Measurements from ENCODE around the gene EDIL3.

The EDIL3 gene

GRCh38 chr5:84292788-84293653 is 91.7 kb downstream of the EDIL3 start:
- in situ Hi-C loops (cut with MboI; ENCODE audit: low sequenced_read_pairs, unreplicated experiment) = no loop called here
- no peak for DNase-seq (ENCODE audit: low spot score)
- TF ChIP-seq, protein P1, sequence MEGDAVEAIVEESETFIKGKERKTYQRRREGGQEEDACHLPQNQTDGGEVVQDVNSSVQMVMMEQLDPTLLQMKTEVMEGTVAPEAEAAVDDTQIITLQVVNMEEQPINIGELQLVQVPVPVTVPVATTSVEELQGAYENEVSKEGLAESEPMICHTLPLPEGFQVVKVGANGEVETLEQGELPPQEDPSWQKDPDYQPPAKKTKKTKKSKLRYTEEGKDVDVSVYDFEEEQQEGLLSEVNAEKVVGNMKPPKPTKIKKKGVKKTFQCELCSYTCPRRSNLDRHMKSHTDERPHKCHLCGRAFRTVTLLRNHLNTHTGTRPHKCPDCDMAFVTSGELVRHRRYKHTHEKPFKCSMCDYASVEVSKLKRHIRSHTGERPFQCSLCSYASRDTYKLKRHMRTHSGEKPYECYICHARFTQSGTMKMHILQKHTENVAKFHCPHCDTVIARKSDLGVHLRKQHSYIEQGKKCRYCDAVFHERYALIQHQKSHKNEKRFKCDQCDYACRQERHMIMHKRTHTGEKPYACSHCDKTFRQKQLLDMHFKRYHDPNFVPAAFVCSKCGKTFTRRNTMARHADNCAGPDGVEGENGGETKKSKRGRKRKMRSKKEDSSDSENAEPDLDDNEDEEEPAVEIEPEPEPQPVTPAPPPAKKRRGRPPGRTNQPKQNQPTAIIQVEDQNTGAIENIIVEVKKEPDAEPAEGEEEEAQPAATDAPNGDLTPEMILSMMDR (IDR thresholded peaks at IDR 0.05; ENCODE audit: borderline replicate concordance, control extremely low read depth, extremely low read depth, insufficient read depth, missing control alignments) = no peak

DNA sequence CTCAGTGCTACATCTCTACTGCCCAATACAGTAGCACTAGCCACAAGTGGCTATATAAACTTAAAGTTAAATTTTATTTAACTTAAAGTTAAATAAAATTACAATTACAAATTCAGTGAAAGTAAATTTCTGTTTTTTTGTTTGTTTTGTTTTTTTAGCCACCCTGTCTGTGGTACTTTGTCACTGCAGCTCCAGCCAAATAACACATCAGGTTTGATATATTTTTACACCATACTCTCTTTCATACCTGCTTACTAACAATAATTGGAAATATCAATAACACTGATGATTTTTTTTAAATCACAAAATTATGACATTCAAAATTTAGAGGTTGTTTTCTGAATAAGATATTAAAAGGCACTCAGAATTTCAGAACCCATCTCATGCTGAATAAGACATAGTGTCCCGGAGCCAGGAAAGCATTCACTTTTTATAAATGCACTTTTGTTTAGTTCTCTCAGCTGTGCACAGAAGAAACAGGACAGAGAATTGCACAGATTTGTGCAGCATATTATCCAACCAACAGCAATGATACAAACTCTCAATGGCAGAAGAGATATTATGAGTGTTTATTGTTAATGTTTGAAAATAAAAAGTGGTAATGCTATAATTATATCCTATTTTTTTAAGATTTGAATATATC is 92.6 kb downstream of the EDIL3 start:
- TF ChIP-seq, protein P1 (IDR thresholded peaks at IDR 0.05; ENCODE audit: borderline replicate concordance, control extremely low read depth, extremely low read depth, insufficient read depth, missing control alignments) = no peak
- no peak for DNase-seq (ENCODE audit: low spot score)
- in situ Hi-C loops (cut with MboI; ENCODE audit: low sequenced_read_pairs, unreplicated experiment) = no loop called here

DNA sequence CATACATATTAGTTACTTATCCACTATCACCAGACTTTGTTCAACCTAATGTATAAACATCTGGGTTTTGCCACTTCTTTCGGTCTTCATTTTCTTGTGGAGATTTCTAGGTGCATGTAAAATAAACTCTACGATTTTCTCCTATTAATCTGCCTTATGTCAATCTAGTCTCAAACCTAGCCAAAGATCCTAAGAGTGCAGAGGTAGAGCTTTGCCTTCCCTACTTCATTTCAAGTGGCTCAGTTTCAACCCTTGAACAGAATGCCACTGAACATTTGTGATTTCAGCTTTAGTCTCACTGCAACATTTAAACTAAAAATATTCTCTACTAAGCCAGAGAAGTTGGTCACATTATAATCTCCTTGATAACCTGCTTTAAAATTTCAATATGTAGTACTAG is 94.0 kb downstream of the EDIL3 start:
- TF ChIP-seq, protein P1 (IDR thresholded peaks at IDR 0.05; ENCODE audit: borderline replicate concordance, control extremely low read depth, extremely low read depth, insufficient read depth, missing control alignments) = no peak
- in situ Hi-C loops (cut with MboI; ENCODE audit: low sequenced_read_pairs, unreplicated experiment) = no loop called here

DNA sequence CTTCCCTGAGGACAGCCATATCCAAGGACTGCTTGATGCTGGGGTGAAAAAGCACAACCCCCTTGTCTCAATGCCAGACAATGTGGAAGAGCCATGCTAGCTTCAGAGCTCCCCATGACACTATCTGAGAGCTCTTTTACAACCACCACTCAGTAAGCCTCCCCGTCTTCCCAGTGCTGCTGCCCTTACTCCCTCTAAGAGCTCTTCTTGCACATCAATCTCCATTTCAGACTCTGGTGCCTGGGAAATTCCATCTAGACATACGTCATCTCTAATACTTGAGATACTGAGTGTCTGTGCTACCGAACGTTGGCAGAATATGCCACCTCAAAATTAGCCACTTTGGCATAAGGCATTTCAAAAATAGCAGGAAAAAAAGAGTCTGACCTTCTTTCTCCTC is 94.5 kb downstream of the EDIL3 start:
- in situ Hi-C loops (cut with MboI; ENCODE audit: low sequenced_read_pairs, unreplicated experiment) = no loop called here
- DNase-seq (ENCODE audit: low spot score) = no peak
- TF ChIP-seq, protein P1 (IDR thresholded peaks at IDR 0.05; ENCODE audit: borderline replicate concordance, control extremely low read depth, extremely low read depth, insufficient read depth, missing control alignments) = no peak

More for the DNA sequence above, 94.0 kb downstream of the EDIL3 start:
- no peak for DNase-seq (ENCODE audit: low spot score)

GRCh38 chr5:84287951-84288350 is 96.7 kb downstream of the EDIL3 start:
- no peak for DNase-seq (ENCODE audit: low spot score)
- in situ Hi-C loops (cut with MboI; ENCODE audit: low sequenced_read_pairs, unreplicated experiment) = no loop called here
- TF ChIP-seq, protein P1 (IDR thresholded peaks at IDR 0.05; ENCODE audit: borderline replicate concordance, control extremely low read depth, extremely low read depth, insufficient read depth, missing control alignments) = no peak

DNA sequence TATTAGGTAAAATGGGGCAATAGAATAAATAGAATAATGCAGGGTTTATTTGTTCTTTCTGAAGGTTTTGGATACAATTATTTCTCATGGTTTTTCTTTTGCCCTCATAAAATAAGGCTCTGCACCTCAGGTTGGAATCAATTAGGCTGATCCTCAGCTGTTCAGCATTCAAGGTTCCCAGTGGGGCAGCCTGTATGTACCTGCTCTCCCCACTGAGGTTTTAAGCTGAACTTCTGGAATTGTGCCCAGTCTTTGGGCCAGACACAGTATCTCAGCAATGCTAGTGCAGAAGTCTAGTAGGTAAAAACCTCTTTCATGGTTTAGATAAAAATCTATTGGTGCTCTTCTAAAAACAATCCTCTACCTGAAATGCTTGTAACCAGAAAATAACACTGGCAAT is 98.0 kb downstream of the EDIL3 start:
- TF ChIP-seq, protein P1 (IDR thresholded peaks at IDR 0.05; ENCODE audit: borderline replicate concordance, control extremely low read depth, extremely low read depth, insufficient read depth, missing control alignments) = no peak
- in situ Hi-C loops (cut with MboI; ENCODE audit: low sequenced_read_pairs, unreplicated experiment) = no loop called here
- DNase-seq (ENCODE audit: low spot score) = no peak

Measured in GM13976 (cell line).